T47D (cell line): ENCODE results near the gene XPO6.
"Not testable (repeated sequence)": the region's sequence is repeated elsewhere in the genome, so short reads cannot be mapped to it uniquely, and the experiment has no call there.

ENCODE experiments used
- DNase-seq, 2 experiments: peaks; one replicate each; pipeline versions ENCODE4 v3.0.0 to v3.0.0-alpha.2; 2011 to 2012; ENCODE audit warnings: low read depth in 1 of 2, low spot score in 1 of 2
- JUND ChIP-seq: IDR thresholded peaks from 2 replicates; pipeline ENCODE4 v1.6.1; 2012; ENCODE audit warnings: low read depth
- in situ Hi-C: cut with HindIII; loops from 2 replicates; pipeline ENCODE4 v1.10.0; 2016; ENCODE audit warnings: low sequenced_read_pairs, low pct_unique_long_range_greater_than_20kb

XPO6 gene

DNA sequence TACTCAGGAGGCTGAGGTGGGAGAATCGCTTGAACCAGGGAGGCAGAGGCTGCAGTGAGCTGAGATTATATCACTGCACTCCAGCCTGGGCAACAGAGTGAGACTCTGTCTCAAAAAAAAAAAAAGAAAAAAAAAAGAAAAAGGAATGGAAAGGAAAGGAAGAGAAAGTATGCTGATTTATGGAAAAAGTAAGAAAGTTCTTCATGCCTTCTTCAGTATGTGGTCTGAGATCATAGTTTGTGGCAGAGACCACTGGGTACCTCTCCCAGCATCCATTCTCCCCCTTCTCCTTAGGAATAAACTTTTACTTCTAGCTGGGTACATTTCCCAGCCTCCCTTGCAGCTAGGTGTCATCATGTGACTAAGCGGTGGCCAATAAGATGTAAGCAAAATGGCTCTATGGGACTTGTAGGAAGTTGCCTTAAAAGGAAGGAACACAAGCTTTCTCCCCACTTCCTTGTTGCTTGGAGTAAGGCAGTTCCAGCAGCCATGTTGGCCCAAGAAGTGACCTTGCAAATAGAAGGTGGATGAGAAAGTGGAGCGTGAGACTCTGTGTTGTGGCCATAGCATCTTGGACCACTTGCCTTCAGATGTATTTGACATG lies 26.1 kb upstream of the XPO6 start:
- no peak for TF ChIP-seq JUND
- DNase-seq = peak in 1 of 2 experiments; percentile 12
- in situ Hi-C loops = no loop called here

DNA sequence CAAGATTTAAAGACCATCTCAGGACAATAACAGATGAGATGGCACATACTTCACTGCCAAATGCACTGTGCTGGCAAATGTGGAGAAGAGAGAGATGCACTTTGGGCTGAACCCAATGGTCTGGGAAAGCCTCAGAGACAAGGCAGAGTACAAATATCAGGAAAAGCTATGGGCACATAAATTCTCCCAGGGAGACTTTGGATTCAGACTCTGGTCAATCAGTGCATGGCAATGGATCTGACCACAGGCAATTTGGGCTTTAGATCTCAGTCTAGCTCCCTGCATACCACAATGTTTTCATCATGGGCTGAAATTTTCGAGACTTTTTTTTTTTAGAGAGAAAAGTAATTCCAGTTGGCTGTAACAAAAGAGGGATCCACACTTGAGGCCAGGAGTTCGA lies 20.0 kb upstream of the XPO6 start:
- no peak for DNase-seq
- no peak for TF ChIP-seq JUND
- in situ Hi-C loops = no loop called here

DNA sequence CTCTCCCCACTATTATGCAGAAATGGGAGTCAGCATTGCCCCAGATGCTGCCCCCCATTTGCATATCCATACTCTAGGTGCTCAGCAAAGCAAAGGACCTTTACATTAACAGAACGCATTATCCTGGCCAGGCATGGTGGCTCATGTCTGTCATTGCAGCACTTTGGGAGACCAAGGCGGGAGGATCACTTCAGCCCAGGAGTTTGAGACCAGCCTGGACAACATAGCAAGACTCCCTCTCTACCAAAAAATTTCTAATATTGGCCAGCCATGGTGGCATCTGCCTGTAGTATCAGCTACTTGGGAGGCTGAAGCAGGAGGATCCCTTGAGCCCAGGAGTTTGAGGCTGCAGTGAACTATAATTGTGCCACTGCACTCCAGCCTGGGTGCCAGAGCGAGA lies 12.1 kb upstream of the XPO6 start:
- DNase-seq, in situ Hi-C loops: not testable (repeated sequence)

DNA sequence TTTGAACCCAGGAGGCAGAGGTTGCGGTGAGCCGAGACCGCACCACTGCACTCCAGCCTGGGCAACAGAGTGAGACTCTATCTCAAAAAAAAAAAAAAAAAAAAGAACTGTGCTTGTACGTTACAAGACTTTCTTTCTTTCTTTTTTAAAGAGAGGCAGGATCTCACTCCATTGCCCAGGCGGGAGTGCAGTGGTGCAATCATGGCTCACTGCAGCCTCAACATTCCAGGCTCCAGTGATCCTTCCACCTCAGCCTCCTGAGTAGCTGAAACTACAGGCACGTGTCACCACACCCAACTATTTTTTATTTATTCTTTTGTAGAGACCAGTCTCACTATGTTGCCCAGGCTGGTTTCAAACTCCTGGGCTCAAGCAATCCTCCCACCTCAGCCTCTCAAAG lies 8.0 kb upstream of the XPO6 start:
- DNase-seq, in situ Hi-C loops: not testable (repeated sequence)

DNA sequence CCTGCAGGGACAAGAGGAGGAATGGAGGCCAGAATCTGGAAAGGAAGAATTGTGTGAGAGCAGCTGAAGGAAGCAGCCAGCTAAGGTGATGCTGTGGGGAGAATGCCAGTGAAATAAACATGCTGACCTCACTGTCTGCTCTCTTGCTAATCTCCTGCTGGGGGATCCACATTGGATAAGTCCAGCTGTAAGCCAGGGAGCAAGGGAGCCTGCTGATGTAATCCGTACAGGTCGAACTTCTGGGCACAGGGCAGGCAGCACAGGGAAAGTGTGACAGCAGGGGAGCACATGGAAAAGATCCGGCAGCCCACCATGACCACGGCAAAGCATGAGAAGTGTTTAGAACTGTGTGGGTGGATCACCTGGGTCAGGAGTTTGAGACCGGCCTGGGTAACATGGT lies 7.5 kb upstream of the XPO6 start:
- in situ Hi-C loops = no loop called here
- no peak for DNase-seq
- no peak for TF ChIP-seq JUND

DNA sequence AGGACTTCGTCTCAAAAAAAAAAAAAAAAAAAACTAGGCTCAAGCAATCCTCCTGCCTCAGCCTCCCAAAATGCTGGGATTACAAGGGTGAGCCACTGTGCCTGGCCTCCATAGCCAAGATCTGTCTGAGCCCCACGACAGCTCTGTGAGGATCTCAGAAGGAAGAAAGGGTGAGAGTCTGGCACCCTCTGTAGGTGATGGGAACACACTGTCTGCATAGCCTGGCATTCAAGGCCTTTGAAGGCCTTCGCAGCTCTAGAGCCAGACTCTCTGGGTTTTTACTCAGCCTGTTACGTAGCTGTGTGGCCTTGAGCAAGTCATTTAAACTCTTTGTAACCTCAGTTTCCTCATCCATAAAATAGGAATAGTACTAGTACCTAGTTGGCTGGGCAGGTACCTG lies 6.3 kb upstream of the XPO6 start:
- peak in 1 of 2 experiments; percentile 78 for DNase-seq
- no peak for TF ChIP-seq JUND

DNA sequence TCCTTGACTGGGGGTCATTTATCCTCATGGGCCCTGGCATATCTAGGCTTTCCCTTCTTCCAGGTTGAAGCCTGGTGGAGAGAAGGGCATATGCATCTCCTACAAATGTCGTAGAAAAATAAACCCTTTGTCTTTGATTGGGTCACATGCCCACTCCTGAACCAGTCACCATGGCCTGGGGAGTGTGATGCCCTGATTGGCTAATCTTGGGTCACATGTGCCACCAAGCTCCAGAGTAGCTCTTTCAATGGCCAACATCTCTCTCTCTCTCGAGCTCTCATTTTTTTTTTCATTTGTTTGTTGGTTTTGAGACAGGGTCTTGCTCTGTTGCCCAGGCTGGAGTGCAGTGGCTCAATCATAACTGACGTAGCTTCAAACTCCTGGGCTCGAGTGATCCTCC lies 5.6 kb upstream of the XPO6 start:
- in situ Hi-C loops = no loop called here
- DNase-seq = peak in 1 of 2 experiments; percentile 11
- TF ChIP-seq JUND = no peak

More for the DNA sequence above, 6.3 kb upstream of the XPO6 start:
- in situ Hi-C loops = no loop called here

DNA sequence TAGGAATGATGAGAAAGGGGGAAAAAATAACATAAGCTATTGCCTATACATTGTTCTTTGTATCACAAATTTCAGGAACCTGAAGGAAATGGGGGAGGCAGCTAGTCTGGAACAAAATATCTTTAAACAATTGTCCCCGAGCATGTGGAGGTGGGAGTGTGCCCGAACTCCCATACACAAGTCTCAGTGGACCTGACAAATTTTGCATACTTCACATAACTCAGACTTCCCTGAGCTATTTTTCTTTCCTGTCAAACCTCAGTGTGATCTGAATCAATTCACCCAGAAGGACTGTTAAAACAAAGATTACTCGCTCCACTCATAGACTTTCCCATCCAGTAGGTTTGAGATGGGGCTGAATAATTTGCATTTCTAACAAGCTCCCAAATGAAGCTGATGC lies 1.6 kb upstream of the XPO6 start:
- in situ Hi-C loops = no loop called here
- no peak for TF ChIP-seq JUND
- no peak for DNase-seq

DNA sequence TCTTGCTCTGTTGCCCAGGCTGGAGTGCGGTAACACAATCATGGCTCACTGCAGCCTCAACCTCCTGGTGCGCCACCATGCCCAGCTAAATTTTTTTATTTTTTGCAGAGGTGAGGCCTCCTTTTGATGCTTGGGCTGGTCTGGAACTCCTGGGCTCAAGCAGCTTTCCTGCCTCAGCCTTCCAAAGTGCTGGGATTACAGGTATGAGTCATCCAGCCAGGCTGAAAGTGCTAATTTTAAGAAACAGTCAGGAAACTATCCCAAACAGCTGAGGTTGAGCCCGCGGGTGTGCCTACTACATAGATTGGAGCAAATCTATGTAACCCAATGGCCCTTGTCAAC lies 738 bp upstream of the XPO6 start:
- no peak for TF ChIP-seq JUND
- DNase-seq = no peak
- in situ Hi-C loops = no loop called here

DNA sequence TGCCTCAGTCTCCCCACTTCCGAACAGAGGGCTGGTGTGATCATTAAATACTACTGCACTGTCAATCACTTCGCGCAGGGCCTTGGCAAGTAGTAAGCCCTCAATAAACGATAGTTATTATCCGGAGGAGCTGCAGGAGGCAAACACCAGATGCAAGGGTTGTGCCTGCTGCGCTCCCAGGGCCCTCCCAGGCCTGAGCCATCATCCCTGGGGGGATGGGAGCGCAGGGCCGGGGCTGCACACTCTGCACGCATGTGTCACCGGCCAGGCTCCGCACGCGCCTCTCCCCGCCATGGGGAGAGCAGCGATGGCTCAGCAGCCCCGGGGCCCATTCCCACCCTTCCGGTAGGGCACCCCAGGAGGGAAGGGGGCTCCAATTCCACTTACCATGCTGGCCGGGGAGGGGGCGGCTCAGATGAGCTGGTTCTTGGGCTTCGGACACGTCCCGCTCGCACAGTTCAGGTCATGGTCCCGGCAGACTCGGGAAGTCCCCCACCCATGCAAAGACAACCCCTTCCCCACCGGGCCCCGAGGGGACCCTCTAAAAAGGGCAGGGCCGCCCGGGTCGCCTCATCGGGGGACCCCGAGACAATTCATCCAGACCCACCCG lies 681 bp downstream of the XPO6 start:
- peak; percentile 43 to 54 for DNase-seq
- in situ Hi-C loops = no loop called here
- TF ChIP-seq JUND = no peak

DNA sequence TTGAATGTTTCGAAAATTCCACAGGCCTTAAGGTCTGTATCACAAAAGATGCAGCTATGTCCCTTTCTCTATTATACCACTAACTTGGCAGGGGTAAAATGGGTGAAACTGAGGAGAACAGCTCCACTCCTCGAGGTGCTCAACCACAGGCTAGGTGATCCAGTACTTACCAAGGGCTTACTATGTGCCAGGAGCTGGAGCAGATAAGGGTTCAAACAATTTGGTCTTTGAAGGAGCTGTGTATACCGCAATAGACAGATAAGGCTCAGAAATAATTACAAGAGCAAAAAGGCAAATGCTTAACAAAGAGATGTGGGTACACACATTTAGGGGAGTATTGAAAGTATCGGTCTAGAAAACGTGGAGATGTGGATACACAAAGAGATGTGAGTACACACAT lies 1.5 kb downstream of the XPO6 start:
- DNase-seq = no peak
- TF ChIP-seq JUND = no peak
- in situ Hi-C loops = no loop called here

DNA sequence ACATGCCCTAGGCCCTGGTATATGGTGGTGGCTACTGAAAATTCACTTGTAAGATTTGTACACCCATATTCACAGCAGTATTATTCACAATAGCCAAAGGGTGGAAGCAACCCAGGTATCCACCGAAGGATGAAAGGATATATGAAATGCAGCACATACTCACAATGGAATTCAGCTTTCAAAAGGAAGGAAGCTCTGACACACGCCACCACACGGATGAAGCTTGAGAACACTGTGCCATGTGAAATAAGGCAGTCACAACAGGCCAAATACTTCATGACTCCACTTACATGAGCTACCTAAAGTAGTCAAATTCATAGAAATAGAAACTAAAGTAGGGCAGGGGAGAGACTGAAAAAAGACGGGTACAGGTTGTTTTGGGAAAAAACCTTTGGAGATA lies 2.9 kb downstream of the XPO6 start:
- no peak for TF ChIP-seq JUND
- in situ Hi-C loops = no loop called here
- DNase-seq = no peak

DNA sequence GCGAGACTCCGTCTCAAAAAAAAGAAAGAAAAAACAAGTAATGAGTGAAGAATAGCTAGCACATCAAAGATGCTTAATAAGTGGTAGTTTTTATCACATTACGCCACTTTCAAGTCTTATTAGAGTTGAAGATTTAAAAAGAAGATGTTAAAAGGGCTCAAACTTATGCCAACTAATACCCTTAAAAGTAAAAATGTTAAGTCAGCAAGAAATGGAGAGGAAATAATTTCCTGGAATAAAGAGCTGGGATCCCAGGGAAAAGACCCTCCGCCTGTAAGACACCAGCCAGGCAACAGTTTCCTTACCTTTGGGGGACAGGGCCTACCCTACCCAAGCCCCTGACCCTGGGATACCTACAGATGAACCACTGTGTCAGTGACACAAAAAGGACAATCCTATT lies 3.6 kb downstream of the XPO6 start:
- in situ Hi-C loops = no loop called here

DNA sequence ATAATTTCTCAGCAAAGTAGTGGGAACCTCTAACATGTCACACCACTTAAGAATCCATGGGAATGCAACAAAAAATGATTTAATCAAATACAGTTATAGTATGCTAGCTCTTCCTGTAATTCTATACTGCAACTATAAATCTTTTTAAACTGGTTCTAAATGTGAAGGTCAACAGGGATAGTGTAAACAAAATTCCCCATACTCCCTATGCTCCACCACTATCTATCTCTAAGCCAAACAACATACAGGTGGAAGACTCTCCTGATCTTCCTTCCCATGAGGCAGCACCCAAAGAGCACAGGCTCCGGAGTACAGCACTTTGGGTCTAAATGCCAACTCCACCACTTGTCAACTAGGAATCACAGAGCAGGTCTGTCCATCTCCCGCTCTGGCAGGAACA lies 4.4 kb downstream of the XPO6 start:
- in situ Hi-C loops = no loop called here
- no peak for TF ChIP-seq JUND
- no peak for DNase-seq

More for the DNA sequence above, 3.6 kb downstream of the XPO6 start:
- no peak for TF ChIP-seq JUND
- no peak for DNase-seq
